ENCODE data around the gene HSPB7.

Gene HSPB7

DNA sequence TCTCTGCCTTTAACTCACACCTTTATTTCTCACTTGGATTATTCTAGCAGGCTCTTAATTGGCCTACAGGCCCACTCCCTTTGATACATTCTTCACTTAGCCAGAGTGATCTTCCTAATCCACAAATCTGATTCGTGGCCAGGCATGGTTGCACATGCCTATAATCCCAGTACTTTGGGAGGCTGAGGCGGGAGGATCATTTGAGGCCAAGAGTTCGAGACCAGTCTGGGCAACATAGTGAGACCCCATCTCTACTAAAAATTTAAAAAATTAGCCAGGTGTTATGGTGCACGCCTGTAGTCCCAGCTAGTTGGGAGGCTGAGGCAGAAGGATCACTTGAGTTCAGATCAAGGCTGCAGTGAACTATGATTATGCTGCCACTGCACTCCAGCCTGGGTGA is 44.1 kb downstream of the HSPB7 start:
- DNase-seq: no peak

DNA sequence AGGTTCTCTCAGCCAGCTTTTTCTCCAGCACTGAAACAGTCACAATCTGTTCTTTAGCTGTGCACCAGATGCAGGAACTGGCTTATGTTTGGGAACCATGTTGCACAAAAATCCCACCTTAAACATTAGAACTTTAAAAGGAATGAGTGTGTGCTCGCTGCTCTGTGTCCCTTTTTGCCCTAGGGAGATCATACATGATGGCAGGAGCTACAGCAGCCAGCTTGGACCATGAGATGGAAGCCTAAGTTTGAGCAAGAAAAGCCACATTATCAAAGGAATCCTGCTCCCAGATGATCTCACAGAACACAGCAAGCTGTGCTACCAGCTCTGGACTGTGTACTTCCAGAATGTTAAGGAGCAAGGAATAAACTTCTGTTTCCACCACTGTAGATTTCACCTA is 45.4 kb downstream of the HSPB7 start:
- no peak for DNase-seq

DNA sequence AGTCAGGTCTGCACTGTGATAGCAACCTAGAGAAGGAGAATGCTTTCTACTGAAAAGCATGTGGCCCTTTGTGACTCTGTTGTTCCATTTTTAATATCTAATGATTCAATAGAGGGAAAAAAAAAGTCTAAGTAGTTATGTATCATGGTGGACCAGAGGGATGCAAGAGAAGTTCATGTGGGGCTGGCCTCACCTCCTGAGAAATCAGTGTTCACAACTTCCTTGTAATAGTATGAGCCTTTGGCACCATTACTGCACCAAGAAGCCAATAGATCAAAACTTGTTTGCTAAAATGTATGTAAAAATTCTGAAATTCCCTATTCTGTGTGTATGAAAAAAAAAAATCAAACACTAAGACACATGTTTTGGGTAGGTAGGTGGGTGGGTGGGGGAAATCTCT is 46.9 kb downstream of the HSPB7 start:
- no peak for DNase-seq

DNA sequence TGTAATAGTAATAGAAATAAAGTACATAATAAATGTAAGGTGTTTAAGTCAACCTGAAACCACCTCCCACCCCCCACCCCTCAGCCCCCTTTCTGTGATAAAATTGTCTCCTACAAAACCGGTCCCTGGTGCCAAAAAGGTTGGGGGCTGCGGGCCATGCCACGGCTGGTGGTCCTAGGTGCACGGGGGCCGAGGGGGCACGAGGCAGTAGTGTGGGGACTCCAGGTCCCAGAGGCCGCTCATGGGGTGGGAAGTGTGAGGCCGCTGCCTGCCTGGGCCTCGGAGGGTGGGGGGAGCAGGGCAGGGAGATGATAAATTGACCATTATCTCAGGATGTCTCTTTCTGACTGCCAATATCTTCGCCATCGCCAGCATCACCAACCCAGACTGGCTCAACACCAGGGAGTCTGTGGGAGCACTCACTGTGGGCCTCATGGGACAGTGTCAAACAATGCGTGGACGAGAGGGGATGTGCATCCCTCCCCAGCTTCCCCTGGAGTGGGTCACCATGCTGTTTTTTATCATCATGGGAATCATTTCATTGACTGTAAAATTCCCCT is 48.4 kb downstream of the HSPB7 start:
- no peak for DNase-seq

DNA sequence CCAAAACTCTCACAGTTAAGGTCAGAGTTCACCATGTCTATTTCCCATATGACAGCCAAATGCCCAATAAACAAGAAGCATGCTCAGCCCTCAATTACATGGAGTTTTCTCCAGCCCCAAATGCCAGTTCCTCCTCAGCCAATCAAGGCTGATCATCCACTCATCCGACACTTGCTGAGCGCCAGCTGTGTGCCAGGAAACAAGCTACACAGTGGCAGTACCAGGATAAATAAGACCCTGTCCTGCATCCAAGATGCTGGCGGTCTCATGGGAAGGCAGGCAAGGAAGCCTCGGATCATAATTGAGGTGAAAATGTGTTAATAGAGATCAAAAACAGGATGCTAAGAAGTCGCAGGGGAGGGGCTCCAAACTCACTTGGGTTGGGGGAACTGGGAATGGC is 49.7 kb downstream of the HSPB7 start:
- DNase-seq: no peak

DNA sequence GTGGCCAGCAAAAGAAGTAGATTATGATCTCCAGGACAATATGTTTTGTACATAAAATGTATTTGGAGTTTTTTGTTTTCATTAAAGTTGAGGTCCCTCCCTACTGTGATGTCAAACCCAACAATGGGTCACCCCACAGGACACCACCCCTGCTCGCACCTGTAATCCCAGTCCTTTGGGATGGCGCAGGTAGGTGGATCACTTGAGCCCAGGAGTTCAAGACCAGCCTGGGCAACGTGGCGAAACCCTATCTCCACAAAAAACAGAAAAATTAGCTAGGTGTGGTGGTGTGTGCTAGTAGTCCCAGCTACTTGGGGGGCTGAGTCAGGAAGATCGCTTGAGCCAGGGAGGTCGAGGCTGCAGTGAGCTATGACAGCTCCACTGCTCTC is 50.9 kb downstream of the HSPB7 start:
- DNase-seq: no peak

DNA sequence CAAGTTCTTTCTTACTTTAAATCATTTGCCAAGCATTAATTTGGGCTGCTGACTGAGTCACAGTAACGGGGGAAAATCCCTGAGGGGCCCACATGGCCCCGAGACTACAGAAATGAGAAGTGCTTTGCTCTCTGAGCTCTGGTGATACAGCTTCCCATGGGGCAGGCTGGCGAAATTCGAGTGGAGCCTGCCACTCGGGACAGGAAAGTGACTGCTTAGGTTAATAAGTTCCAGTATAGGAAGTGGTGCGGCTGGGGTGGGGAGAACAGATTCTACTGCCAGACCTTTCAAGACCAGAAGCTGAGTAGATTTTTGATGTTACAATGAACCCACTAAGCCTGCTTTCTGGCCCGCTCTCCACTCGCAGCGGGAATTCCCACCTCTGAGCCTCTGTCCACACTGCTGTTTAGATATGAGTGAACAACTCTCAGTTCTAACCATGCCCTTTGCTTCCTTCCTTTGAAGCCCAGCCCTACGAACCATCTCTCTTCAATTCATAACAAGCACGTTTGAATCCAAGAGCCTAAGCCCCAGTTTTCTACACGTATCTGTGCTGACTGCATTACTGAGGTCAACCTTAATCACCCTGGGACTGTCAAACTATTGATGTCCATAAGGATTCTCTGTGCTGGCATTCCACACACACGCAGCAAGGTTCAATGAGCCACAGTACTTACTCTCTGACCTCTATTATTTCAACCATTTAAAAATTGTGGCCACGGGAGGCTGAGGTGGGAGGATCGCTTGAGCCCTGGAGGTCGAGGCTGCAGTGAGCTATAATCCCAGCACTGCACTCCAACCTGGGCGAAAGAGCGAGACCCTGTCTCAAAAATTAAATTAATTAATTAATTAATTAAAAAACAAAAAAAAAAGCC is 51.5 kb downstream of the HSPB7 start:
- DNase-seq: no peak

DNA sequence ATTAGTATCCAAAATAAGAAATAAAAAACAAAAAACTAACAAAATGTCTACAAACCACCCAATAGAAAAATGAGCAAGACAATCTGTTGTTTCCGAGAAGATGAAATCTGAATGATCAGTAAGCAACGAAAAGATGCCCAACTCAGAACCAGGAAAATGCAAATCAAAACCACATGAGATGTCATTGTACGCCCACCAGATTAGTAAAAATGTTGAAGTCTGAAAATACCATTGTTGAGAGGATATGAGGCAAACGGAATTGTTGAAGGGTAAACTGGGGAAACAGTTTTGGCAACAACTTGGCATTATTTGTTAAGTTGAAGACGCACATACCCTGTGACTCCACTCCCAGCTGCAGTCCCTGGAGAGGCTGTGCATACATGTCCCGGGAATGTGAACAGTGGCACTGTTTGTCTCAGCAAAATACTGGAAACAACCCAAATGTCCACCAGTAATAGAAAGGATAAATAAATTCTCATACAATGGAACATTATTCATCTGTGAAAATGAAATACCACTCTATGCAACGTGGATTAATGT is 52.5 kb downstream of the HSPB7 start:
- no peak for DNase-seq
